Measurements from ENCODE around the gene DDX23.
A peak's percentile ranks its signal among the peaks of the same experiment; 100 is the strongest.
"Not testable (repeated sequence)": the region's sequence is repeated elsewhere in the genome, so short reads cannot be mapped to it uniquely, and the experiment has no call there.

DDX23 gene

GRCh38 chr12:48851883-48852733, at the start of gene DDX23:
Gene DDX23, minus strand, starts transcription at chr12:48852163. Its CDS starts 6,381 bp downstream, at chr12:48845782.
- DNase-seq, result peak; percentile 99

DNA sequence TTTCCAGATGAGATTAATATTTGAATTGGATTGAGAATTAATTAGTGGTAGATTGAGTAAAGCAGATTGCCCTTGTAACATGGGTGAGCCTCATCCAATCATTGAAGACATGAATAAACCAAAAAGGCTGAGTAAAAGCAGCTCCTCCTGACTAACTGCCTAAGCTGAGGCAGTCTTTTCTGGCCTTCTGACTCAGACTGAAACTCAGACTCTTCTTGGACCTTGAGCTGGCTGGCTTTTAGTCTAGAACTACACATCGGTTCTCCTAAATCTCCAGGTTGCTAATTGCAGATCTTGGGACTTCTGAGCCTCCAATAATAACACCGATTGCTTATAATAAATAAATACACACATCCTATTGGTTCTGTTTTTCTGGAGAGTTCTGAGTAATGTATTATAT, 49.3 kb upstream of the DDX23 start:
- no peak for DNase-seq

- no peak for DNase-seq
These were observed 47.7 kb upstream of the DDX23 start for GRCh38 chr12:48899651-48900050.

- DNase-seq, result no peak
These were observed 42.3 kb upstream of the DDX23 start for GRCh38 chr12:48894271-48894670.

- DNase-seq, result peak; percentile 91
These were observed 38.9 kb upstream of the DDX23 start for GRCh38 chr12:48890657-48891418.

DNA sequence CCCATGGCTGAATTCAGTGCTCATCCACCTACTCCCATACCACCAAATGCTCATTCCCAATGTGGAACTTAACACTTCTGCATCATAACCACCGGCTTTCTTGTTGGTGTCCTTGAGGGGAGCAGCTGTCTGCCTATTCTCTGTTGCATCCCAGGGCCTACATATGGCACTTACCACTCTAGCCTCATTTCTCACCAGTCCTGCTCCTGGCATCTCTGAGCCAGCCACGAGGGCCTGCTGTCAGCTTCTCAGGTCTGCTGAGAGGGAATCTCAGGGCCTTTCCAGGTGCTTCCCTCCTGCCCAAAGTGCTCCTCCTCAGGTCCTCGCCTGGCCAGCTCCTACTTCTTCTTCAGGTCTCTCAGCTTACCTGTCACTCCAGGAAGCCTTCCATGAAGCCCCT, 37.7 kb upstream of the DDX23 start:
- no peak for DNase-seq

- DNase-seq, result peak; percentile 39
These were observed 31.6 kb upstream of the DDX23 start for GRCh38 chr12:48883305-48884161.

DNA sequence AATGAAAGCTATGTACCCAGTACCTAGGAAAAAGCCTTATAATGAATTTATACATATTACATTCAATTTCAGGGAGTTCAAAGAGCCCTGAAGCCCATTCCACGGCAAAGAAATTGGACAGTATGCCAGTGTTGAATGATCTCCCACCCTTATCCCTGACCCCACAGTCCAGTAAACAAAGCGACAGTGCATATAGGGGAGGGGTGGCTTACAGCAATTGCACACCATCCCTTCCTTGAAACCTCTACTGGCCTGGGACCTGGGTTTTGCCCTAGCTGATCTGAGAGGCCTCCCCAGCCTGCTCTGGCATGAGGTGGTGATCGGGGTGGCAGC, 31.0 kb upstream of the DDX23 start:
- no peak for DNase-seq

DNA sequence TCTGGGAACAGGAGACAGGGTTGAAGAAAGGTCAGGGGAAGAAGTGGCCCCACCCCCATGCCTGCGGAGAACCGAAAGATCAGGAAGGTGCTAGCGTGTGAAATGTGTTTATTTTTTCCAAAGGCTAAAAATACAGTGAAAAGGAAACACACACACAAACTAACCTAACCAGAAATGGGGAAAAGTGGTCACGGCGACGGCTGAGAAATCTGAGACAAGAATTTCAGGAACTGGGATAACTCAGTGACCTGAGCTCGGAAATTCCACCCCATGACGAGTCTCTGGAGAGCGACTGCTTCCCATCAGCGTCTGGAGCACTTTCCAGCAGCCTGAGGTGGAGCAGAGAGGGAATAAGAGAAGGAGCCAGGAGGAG, 30.3 kb upstream of the DDX23 start:
- no peak for DNase-seq

GRCh38 chr12:48881686-48882314, 29.8 kb upstream of the DDX23 start:
- no peak for DNase-seq

DNA sequence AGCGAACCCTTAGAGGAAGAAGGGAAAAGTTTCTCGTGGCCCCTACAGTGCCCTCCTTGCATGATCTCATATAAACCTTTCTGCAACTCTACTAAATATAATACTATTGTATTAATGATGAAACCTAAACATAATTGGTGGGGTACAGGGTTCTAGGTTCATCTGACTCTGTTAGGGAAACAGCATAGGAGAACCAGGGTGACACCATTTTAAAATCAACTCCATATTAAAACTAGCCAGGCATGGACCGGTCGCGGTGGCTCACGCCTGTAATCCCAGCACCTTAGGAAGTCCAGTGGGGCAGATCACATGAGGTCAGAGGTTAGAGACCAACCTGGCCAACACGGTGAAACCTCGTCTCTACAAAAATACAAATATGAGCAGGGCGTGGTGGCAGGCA, 28.7 kb upstream of the DDX23 start:
- no peak for DNase-seq

DNA sequence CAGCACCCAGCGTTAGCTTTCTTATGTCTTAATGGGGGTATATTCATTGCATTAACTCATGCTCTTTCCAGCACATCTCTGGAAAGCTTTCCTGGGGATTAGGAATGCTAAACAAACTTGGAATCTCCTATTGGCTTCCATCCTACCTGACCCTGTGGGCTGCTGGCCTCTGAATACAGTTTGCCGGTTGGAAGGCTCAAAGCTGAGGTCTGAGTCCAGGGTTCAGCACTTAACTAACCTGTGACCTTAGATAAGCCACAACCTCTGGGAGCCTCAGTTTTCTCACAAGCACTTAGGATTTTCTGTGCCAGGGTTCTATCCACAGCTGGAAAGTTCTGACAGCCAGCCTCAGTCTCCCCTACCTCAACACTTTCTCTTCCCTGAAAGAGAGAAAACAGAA, 26.6 kb upstream of the DDX23 start:
- no peak for DNase-seq

DNA sequence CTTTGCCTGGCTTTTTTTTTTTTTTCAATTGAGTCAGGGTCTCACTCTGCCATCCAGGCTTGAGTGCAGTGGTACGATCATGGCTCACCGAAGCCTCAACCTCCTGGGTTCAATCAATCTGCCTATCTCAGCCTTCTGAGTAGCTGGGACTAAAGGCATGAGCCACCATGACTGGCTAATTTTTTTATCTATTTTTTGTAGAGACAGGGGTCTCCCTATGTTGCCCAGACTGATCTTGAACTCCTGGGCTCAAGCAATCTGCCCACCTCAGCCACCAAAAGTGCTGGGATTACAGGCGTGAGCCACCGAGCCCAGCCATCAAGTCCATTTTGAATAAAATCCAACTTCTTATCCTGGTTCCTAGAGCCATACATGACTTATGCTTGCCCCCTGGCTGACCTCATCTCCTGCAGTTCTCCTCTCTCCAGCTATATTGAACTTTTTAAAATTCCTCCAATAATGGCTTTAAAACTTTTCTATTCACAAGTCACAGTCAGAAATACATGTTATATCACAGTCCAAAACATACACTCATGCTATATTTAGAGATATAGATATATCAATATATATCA, 24.1 kb upstream of the DDX23 start:
- DNase-seq, result no peak

DNA sequence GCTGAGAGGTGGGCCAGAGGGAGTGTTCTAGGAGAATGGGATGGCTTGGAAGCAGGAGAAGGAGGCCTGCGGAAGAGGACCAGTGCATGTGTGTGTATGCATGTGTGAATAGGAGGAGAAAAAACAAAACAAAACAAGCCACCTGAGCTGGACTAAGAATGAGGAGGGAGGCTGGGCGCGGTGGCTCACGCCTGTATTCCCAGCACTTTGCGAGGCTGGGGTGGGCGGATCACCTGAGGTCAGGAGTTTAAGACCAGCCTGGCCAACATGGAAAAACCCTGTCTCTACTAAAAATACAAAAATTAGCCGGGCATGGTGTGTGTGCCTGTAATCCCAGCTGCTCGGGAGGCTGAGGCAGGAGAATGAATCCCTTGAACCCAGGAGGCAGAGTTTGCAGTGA, 21.6 kb upstream of the DDX23 start:
- not testable (repeated sequence) for DNase-seq

DNA sequence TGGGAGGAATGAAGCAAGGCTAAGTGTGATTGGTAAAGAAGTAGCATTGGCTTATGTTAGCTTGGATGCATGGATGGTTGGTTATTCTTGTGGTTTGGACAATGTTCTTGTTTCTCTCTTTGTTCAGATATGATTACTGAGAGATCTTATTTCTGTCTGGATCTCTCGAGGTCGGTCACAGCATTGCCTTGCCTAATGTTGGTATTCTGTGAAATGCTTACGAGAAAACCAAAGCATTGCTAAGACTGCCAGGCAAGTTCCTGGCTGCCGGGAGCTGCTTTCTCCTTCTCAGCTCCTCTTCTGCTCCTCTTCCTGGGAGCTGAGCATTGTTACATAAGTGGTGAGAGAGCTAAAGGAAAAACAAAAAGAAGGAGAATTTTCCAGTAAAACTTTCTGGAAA, 21.1 kb upstream of the DDX23 start:
- DNase-seq, result no peak

DNA sequence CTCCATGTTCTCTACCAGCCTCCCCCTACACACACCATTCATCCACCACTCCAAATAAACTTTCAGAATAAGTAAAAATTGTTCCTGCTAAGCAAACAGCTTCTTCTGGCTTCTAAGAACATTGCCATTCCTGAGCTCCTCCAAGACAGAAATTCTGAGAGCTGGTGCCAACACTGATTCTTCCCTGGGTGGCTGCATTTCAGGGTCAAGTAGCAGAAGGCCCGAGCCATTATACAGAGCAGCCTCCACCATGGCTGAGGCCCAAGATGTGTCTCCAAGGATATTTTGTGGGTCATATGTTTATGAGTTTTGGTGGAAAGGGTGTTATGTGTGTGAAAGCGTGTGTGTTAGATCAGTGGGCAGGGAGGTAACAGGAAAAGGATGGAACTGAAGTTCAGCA, 17.2 kb upstream of the DDX23 start:
- DNase-seq, result no peak

DNA sequence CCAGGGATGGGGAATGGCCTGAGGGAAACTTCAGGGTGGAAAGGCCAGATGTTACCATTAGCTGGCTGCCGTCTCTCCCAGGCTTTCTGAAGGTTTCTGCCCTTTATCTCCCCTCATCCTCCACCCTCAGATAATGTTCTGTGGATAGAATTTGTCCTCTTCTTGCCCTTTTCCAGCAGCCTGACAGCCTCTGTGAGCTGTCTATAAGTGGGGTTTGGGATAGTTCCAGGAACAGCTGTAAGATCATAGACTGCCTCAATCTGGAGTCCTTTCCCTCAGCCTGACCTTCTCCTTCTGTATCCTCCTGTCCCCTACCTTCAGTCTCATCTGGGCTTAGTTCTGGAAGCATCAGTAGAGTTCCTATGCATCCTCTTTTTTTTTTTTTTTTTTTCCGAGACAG, 16.5 kb upstream of the DDX23 start:
- no peak for DNase-seq

GRCh38 chr12:48866052-48866711, 14.2 kb upstream of the DDX23 start:
- no peak for DNase-seq

GRCh38 chr12:48865281-48866051, 13.5 kb upstream of the DDX23 start, which contains the start of gene RND1:
Gene RND1, minus strand, starts transcription at chr12:48865870. Its CDS starts 103 bp downstream, at chr12:48865767.
- peak; percentile 97 for DNase-seq

GRCh38 chr12:48863291-48863690, 11.3 kb upstream of the DDX23 start:
- no peak for DNase-seq

DNA sequence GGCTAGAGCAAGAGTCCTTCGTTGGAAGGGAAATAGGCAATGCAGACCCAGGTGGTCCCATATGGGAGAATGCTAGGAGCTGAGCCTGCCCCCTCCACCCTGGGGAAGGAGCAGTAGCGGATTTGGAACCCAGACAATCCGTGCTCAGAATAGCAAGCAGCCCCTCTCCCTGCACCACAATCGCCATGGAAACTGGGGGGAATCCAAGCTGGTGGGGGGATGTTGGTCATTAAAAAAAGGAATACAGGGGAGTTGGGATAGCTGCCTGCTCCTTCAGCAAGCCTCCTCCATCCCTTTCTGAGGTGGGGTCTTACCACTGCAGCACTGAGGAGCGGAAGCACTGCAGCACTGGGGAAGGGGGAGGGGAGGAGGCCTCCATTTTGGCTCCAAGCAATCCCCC, 10.8 kb upstream of the DDX23 start:
- no peak for DNase-seq

Data from NCI-H82 (cell line).